ENCODE results near the gene VARS2.
"Not testable (repeated sequence)": the region's sequence is repeated elsewhere in the genome, so short reads cannot be mapped to it uniquely, and the experiment has no call there.

VARS2 gene

GRCh38 chr6:30963641-30964040, 49.6 kb downstream of the VARS2 start:
- no peak overlapping the region for H3K27ac Mint-ChIP-seq
- no peak overlapping the region for H3K4me3 Mint-ChIP-seq
- H3K4me1 Mint-ChIP-seq, result peaks cover 10% of the 10 kb centered on the region
- H3K36me3 Mint-ChIP-seq (ENCODE audit: low read depth), result no peaks in the 10 kb centered on the region
- no peaks in the 10 kb centered on the region for H3K9me3 Mint-ChIP-seq
- peaks cover 11% of the 10 kb centered on the region for H3K27me3 Mint-ChIP-seq (ENCODE audit: low read depth)
- TF ChIP-seq CTCF (IDR thresholded peaks at IDR 0.05; ENCODE audit: unreplicated experiment in 3 of 3), result no peak

- H3K27me3 Mint-ChIP-seq (ENCODE audit: low read depth), result peaks cover 11% of the 10 kb centered on the region
- no peaks in the 10 kb centered on the region for H3K36me3 Mint-ChIP-seq (ENCODE audit: low read depth)
- TF ChIP-seq CTCF (IDR thresholded peaks at IDR 0.05; ENCODE audit: unreplicated experiment in 3 of 3), result no peak
- no peak overlapping the region for H3K27ac Mint-ChIP-seq
- H3K9me3 Mint-ChIP-seq, result no peaks in the 10 kb centered on the region
- peaks cover 8% of the 10 kb centered on the region for H3K4me1 Mint-ChIP-seq
- H3K4me3 Mint-ChIP-seq, result no peak overlapping the region
Observed at GRCh38 chr6:30964075-30964474, 50.0 kb downstream of the VARS2 start.

- peaks cover 3% of the 10 kb centered on the region for H3K9me3 Mint-ChIP-seq
- no peaks in the 10 kb centered on the region for H3K36me3 Mint-ChIP-seq (ENCODE audit: low read depth)
- H3K4me3 Mint-ChIP-seq, result no peak overlapping the region
- no peak for TF ChIP-seq CTCF (IDR thresholded peaks at IDR 0.05; ENCODE audit: unreplicated experiment in 3 of 3)
- H3K4me1 Mint-ChIP-seq, result peaks cover 5% of the 10 kb centered on the region
- no peak overlapping the region for H3K27ac Mint-ChIP-seq
- peaks cover 15% of the 10 kb centered on the region for H3K27me3 Mint-ChIP-seq (ENCODE audit: low read depth)
Observed at GRCh38 chr6:30965140-30965601, 51.1 kb downstream of the VARS2 start.

- Mint-ChIP-seq H3K27me3 (ENCODE audit: low read depth) (peaks cover 17% of the 10 kb centered on the region), H3K27ac (no peak overlapping the region), H3K9me3 (peaks cover 3% of the 10 kb centered on the region), H3K4me3 (no peak overlapping the region), H3K36me3 (ENCODE audit: low read depth) (no peaks in the 10 kb centered on the region), H3K4me1 (peaks cover 2% of the 10 kb centered on the region)
- no peak for TF ChIP-seq CTCF (IDR thresholded peaks at IDR 0.05; ENCODE audit: unreplicated experiment in 3 of 3)
Observed at GRCh38 chr6:30966154-30966553, 52.1 kb downstream of the VARS2 start.

GRCh38 chr6:30969171-30969570, 55.1 kb downstream of the VARS2 start:
- not testable (repeated sequence) for H3K36me3 Mint-ChIP-seq (ENCODE audit: low read depth); H3K4me3 Mint-ChIP-seq; H3K27ac Mint-ChIP-seq; H3K4me1 Mint-ChIP-seq; H3K9me3 Mint-ChIP-seq
- peaks cover 34% of the 10 kb centered on the region for H3K27me3 Mint-ChIP-seq (ENCODE audit: low read depth)

GRCh38 chr6:30970946-30971345, 56.9 kb downstream of the VARS2 start:
- H3K9me3 Mint-ChIP-seq, result peaks cover 3% of the 10 kb centered on the region
- H3K27me3 Mint-ChIP-seq (ENCODE audit: low read depth), result peaks cover 28% of the 10 kb centered on the region
- no peak overlapping the region for H3K27ac Mint-ChIP-seq
- peaks cover 5% of the 10 kb centered on the region for H3K4me1 Mint-ChIP-seq
- no peaks in the 10 kb centered on the region for H3K36me3 Mint-ChIP-seq (ENCODE audit: low read depth)
- H3K4me3 Mint-ChIP-seq, result no peak overlapping the region
- TF ChIP-seq CTCF (IDR thresholded peaks at IDR 0.05; ENCODE audit: unreplicated experiment in 3 of 3), result no peak

All from nephron (organoid).